Activated T-cell treated with anti-CD3 and anti-CD28 coated beads, Interleukin-2, amount 50 U/mL, for 1 hour (primary cell): ENCODE measurements around the gene FNIP1.
"Not testable (repeated sequence)": the region's sequence is repeated elsewhere in the genome, so short reads cannot be mapped to it uniquely, and the experiment has no call there.

Experiments used
- DNase-seq: peaks from one replicate; pipeline ENCODE4 v3.0.0-alpha.2; 2020

The FNIP1 gene

DNA sequence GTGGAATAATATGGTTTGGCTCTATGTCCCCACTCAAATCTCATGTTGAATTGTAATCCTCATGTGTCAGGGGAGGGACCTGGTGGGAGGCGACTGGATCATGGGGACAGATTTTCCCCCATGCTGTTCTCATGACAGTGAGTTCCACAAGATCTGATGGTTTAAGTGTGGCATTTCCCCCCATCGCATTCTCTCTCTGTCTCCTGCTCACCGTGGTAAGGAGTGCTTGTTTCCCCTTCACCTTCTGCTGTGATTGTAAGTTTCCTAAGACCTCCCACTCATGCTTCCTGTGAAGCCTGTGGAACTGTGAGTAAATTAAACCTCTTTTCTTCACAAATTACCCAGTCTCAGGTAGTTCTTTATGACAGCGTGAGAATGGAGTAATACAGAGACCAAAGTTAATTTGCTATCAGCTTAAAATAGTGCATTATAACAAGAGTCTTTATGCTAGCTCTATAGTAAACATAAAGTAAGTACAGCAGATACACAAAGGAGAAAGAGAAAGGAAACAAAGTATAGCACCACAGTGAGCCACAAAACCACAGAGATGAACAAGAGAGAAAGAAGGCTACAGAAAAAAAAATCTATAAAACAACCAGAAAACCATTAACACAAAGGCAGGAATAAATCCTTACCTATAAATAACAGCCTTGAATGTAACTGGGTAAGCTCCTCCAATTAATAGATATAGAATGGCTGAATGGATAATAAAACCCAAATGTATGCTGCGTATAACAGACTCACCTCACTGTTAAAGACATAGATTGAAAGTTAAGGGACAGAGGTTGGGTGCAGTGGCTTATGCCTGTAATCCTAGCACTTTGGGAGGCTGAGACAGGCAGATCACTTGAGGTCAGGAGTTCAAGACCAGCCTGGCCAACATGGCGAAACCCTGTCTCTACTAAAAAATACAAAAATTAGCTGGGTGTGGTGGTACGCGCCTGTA is 201.5 kb downstream of the FNIP1 start:
- no peak for DNase-seq

DNA sequence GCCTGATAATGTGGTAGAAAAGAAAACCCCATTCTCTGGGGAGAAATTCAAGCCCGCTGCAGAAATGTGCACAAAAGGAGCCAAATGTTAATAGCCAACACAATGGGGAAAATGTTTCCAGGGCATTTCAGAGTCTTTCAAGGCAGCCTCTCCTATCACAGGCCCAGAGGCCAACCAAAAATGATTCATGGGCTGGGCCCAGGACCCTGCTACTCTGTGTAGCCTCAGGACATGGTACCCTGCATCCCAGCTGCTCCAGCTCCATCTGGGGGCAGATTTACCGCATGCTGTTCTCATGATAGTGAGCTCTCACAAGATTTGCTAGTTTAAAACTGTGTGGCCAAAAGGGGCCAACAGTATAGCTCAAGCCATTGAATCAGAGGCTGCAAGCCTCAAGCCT is 202.9 kb downstream of the FNIP1 start:
- no peak for DNase-seq

GRCh38 chr5:131593436-131593835 is 203.4 kb downstream of the FNIP1 start:
- not testable (repeated sequence) for DNase-seq
